ENCODE measurements around the gene SLTM. TPM values are rescaled to one million over a fixed set of nuclear protein-coding genes. Genes with fewer than 3 reads are reported as not detected.
"Not testable (repeated sequence)": the region's sequence is repeated elsewhere in the genome, so short reads cannot be mapped to it uniquely, and the experiment has no call there.

The SLTM gene
- total RNA-seq, 2 donors from 2014 or later = 50.9 to 146 TPM

GRCh38 chr15:58926823-58927222 is 6.7 kb downstream of the SLTM start:
- Histone ChIP-seq H3K4me1 (ENCODE audit: control insufficient read depth in 1 of 2, low read depth in 2 of 2) (peaks cover 23 to 35% of the 10 kb centered on the region in 2 donors), H3K4me3 (no peak overlapping the region), H3K27me3 (replicated peaks; ENCODE audit: insufficient read depth) (no peaks in the 10 kb centered on the region), H3K36me3 (peaks cover 12% of the 10 kb centered on the region), H3K9me3 (no peaks in the 10 kb centered on the region), H3K27ac (no peak overlapping the region)
- TF ChIP-seq, protein P1, sequence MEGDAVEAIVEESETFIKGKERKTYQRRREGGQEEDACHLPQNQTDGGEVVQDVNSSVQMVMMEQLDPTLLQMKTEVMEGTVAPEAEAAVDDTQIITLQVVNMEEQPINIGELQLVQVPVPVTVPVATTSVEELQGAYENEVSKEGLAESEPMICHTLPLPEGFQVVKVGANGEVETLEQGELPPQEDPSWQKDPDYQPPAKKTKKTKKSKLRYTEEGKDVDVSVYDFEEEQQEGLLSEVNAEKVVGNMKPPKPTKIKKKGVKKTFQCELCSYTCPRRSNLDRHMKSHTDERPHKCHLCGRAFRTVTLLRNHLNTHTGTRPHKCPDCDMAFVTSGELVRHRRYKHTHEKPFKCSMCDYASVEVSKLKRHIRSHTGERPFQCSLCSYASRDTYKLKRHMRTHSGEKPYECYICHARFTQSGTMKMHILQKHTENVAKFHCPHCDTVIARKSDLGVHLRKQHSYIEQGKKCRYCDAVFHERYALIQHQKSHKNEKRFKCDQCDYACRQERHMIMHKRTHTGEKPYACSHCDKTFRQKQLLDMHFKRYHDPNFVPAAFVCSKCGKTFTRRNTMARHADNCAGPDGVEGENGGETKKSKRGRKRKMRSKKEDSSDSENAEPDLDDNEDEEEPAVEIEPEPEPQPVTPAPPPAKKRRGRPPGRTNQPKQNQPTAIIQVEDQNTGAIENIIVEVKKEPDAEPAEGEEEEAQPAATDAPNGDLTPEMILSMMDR (IDR thresholded peaks at IDR 0.05) = no peak
- no peak for ATAC-seq (ENCODE audit: insufficient number of reproducible peaks, low FRiP score, low read depth)
- no peak for DNase-seq (ENCODE audit: low spot score)

DNA sequence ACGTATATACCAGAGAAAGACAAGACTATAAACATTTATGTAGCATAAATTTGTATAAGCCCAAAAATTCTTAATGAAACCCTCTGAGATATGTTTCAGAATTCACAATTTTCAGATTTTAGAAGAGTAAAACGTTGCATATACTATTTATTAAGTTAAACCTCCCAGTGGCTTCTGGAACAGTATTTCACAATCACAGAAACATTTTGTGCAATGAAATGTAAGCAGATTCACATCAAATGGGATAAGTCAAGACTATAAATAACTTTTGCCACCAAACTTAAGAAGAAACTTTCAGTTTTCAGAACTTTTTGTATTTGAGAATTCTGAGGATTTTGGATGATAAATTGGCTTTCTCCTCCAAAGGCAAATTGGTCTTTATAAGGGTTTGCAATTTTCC is 9.2 kb downstream of the SLTM start:
- peaks cover 13 to 27% of the 10 kb centered on the region in 2 donors for H3K4me1 ChIP-seq (ENCODE audit: control insufficient read depth in 1 of 2, low read depth in 2 of 2)
- ATAC-seq (ENCODE audit: insufficient number of reproducible peaks, low FRiP score, low read depth) = no peak

DNA sequence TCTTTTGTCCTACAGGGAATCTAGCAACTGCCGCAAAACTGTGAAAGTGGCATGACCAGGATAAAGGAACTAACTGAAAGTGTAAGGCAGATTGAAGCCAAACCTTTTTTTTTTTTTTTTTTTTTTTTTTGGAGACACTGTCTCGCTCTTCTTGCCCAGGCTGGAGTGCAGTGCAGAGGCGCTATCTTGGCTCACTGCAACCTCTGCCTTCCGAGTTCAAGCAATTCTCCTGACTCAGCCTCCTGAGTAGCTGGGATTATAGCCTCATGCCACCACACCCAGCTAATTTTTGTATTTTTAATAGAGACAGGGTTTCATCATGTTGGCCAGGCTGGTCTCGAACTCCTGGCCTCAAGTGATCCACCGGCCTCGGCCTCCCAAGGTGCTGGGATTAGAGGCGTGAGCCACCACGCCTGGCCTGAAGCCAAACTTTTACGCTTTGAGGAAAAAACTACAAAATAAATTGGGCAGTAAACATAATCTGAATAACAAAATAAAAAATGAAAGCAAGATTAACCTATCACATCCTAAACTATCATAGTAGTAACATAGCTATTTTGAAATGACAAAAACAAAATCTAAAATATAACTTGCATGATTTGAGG is 9.7 kb downstream of the SLTM start:
- ATAC-seq (ENCODE audit: insufficient number of reproducible peaks, low FRiP score, low read depth) (no peak), DNase-seq (ENCODE audit: low spot score) (no peak)
- H3K36me3 ChIP-seq = peaks cover 7% of the 10 kb centered on the region
- peak overlapping the region; percentile 5 to 46 for H3K27ac ChIP-seq
- TF ChIP-seq, protein P1 (IDR thresholded peaks at IDR 0.05) = no peak
- no peaks in the 10 kb centered on the region for H3K9me3 ChIP-seq
- peaks cover 13 to 27% of the 10 kb centered on the region in 2 donors for H3K4me1 ChIP-seq (ENCODE audit: control insufficient read depth in 1 of 2, low read depth in 2 of 2)
- H3K27me3 ChIP-seq (replicated peaks; ENCODE audit: insufficient read depth) = no peaks in the 10 kb centered on the region
- no peak overlapping the region for H3K4me3 ChIP-seq

More for the DNA sequence above, 9.2 kb downstream of the SLTM start:
- Histone ChIP-seq H3K36me3 (peaks cover 12% of the 10 kb centered on the region), H3K9me3 (no peaks in the 10 kb centered on the region), H3K27me3 (replicated peaks; ENCODE audit: insufficient read depth) (no peaks in the 10 kb centered on the region), H3K4me3 (no peak overlapping the region), H3K27ac (peak overlapping the region; percentile 46 to 53)
- no peak for DNase-seq (ENCODE audit: low spot score)
- TF ChIP-seq, protein P1 (IDR thresholded peaks at IDR 0.05) = no peak

- H3K36me3 ChIP-seq = peaks cover 6% of the 10 kb centered on the region
- DNase-seq (ENCODE audit: low spot score) (no peak), ATAC-seq (ENCODE audit: insufficient number of reproducible peaks, low FRiP score, low read depth) (no peak)
- peaks cover 14 to 31% of the 10 kb centered on the region in 2 donors for H3K4me1 ChIP-seq (ENCODE audit: control insufficient read depth in 1 of 2, low read depth in 2 of 2)
- H3K4me3 ChIP-seq = no peak overlapping the region
- no peaks in the 10 kb centered on the region for H3K9me3 ChIP-seq
- H3K27me3 ChIP-seq (replicated peaks; ENCODE audit: insufficient read depth) = no peaks in the 10 kb centered on the region
- peak overlapping the region; percentile 5 to 46 for H3K27ac ChIP-seq
- TF ChIP-seq, protein P1 (IDR thresholded peaks at IDR 0.05) = no peak
Measured at GRCh38 chr15:58923284-58923683, 10.2 kb downstream of the SLTM start.

- Histone ChIP-seq H3K4me3 (no peak overlapping the region), H3K4me1 (ENCODE audit: control insufficient read depth in 1 of 2, low read depth in 2 of 2) (peaks cover 16 to 32% of the 10 kb centered on the region in 2 donors)
- no peak for DNase-seq (ENCODE audit: low spot score)
Measured at GRCh38 chr15:58921267-58921790, 12.2 kb downstream of the SLTM start.

GRCh38 chr15:58920447-58920846 is 13.0 kb downstream of the SLTM start:
- not testable (repeated sequence) for H3K4me3 ChIP-seq; H3K9me3 ChIP-seq; H3K27me3 ChIP-seq (replicated peaks; ENCODE audit: insufficient read depth); DNase-seq (ENCODE audit: low spot score); H3K36me3 ChIP-seq; H3K27ac ChIP-seq; ATAC-seq (ENCODE audit: insufficient number of reproducible peaks, low FRiP score, low read depth)
- H3K4me1 ChIP-seq (ENCODE audit: control insufficient read depth in 1 of 2, low read depth in 2 of 2) = peaks cover 16 to 31% of the 10 kb centered on the region in 2 donors

More at GRCh38 chr15:58921267-58921790, 12.2 kb downstream of the SLTM start:
- H3K36me3 ChIP-seq = no peaks in the 10 kb centered on the region
- no peak overlapping the region for H3K27ac ChIP-seq
- TF ChIP-seq, protein P1 (IDR thresholded peaks at IDR 0.05) = no peak
- ATAC-seq (ENCODE audit: insufficient number of reproducible peaks, low FRiP score, low read depth) = no peak
- no peaks in the 10 kb centered on the region for H3K9me3 ChIP-seq
- H3K27me3 ChIP-seq (replicated peaks; ENCODE audit: insufficient read depth) = no peaks in the 10 kb centered on the region
